ENCODE measurements around the gene PLA2G12B. TPM values are rescaled to one million over a fixed set of nuclear protein-coding genes. Genes with fewer than 3 reads are reported as not detected.
"Not testable (repeated sequence)": the region's sequence is repeated elsewhere in the genome, so short reads cannot be mapped to it uniquely, and the experiment has no call there.

Gene PLA2G12B
- total RNA-seq: not detected
- not detected for polyA plus RNA-seq
- long read RNA-seq, donor 1: 0 reads
- long read RNA-seq, donor 2: 0 reads
- long read RNA-seq, donor 3: 0 reads

GRCh38 chr10:72954596-72955554 is at the start of gene PLA2G12B:
Gene PLA2G12B, minus strand, starts transcription at chr10:72954806. Its CDS starts 121 bp downstream, at chr10:72954685.
- 69 to 73% (median 72%) methylated on average over 12 of the region's 12 CpGs for WGBS, 3 donors
- TF ChIP-seq EP300 (IDR thresholded peaks at IDR 0.05) (no peak), POLR2A (IDR thresholded peaks at IDR 0.05) (no peak)
- TF ChIP-seq, protein P1, sequence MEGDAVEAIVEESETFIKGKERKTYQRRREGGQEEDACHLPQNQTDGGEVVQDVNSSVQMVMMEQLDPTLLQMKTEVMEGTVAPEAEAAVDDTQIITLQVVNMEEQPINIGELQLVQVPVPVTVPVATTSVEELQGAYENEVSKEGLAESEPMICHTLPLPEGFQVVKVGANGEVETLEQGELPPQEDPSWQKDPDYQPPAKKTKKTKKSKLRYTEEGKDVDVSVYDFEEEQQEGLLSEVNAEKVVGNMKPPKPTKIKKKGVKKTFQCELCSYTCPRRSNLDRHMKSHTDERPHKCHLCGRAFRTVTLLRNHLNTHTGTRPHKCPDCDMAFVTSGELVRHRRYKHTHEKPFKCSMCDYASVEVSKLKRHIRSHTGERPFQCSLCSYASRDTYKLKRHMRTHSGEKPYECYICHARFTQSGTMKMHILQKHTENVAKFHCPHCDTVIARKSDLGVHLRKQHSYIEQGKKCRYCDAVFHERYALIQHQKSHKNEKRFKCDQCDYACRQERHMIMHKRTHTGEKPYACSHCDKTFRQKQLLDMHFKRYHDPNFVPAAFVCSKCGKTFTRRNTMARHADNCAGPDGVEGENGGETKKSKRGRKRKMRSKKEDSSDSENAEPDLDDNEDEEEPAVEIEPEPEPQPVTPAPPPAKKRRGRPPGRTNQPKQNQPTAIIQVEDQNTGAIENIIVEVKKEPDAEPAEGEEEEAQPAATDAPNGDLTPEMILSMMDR (IDR thresholded peaks at IDR 0.05): no peak
- no peaks in the 10 kb centered on the region for H3K9me3 ChIP-seq
- H3K4me1 ChIP-seq (ENCODE audit: insufficient read depth): no peaks in the 10 kb centered on the region
- no peaks in the 10 kb centered on the region for H3K36me3 ChIP-seq
- intact Hi-C loops (cut with DNase I): no loop called here
- no peak within 1 kb of the TSS for H3K4me3 ChIP-seq
- no peaks in the 10 kb centered on the region for H3K27me3 ChIP-seq
- DNase-seq: no peak
- no peak within 1 kb of the TSS for H3K27ac ChIP-seq

- H3K36me3 ChIP-seq: no peaks in the 10 kb centered on the region
- no peak overlapping the region for H3K4me3 ChIP-seq
- DNase-seq: no peak
- no peaks in the 10 kb centered on the region for H3K27me3 ChIP-seq
- H3K9me3 ChIP-seq: no peaks in the 10 kb centered on the region
- no peak overlapping the region for H3K27ac ChIP-seq
- TF ChIP-seq POLR2A (IDR thresholded peaks at IDR 0.05): no peak
- TF ChIP-seq EP300 (IDR thresholded peaks at IDR 0.05): no peak
- TF ChIP-seq, protein P1 (IDR thresholded peaks at IDR 0.05): no peak
- intact Hi-C loops (cut with DNase I): no loop called here
- no peaks in the 10 kb centered on the region for H3K4me1 ChIP-seq (ENCODE audit: insufficient read depth)
Observed at GRCh38 chr10:73003822-73004221, 49.2 kb upstream of the PLA2G12B start.

- TF ChIP-seq EP300 (IDR thresholded peaks at IDR 0.05) (no peak), POLR2A (IDR thresholded peaks at IDR 0.05) (no peak)
- TF ChIP-seq, protein P1 (IDR thresholded peaks at IDR 0.05): no peak
- Histone ChIP-seq H3K4me1 (ENCODE audit: insufficient read depth) (no peaks in the 10 kb centered on the region), H3K27ac (no peak overlapping the region), H3K9me3 (no peaks in the 10 kb centered on the region), H3K27me3 (no peaks in the 10 kb centered on the region), H3K4me3 (no peak overlapping the region), H3K36me3 (no peaks in the 10 kb centered on the region)
- WGBS, 3 donors: 98 to 99% (median 98%) methylated on average over 3 of the region's 3 CpGs
- intact Hi-C loops (cut with DNase I): no loop called here
- DNase-seq: no peak
Observed at GRCh38 chr10:73000973-73001372, 46.4 kb upstream of the PLA2G12B start.

GRCh38 chr10:72997099-72997498 is 42.5 kb upstream of the PLA2G12B start:
- Histone ChIP-seq H3K27me3 (no peaks in the 10 kb centered on the region), H3K4me1 (ENCODE audit: insufficient read depth) (no peaks in the 10 kb centered on the region), H3K27ac (no peak overlapping the region), H3K36me3 (no peaks in the 10 kb centered on the region), H3K4me3 (no peak overlapping the region), H3K9me3 (no peaks in the 10 kb centered on the region)
- no peak for DNase-seq
- intact Hi-C loops (cut with DNase I): no loop called here
- TF ChIP-seq, protein P1 (IDR thresholded peaks at IDR 0.05): no peak
- TF ChIP-seq EP300 (IDR thresholded peaks at IDR 0.05) (no peak), POLR2A (IDR thresholded peaks at IDR 0.05) (no peak)
- WGBS, 3 donors: 94 to 98% (median 95%) methylated on average over 2 of the region's 2 CpGs

DNA sequence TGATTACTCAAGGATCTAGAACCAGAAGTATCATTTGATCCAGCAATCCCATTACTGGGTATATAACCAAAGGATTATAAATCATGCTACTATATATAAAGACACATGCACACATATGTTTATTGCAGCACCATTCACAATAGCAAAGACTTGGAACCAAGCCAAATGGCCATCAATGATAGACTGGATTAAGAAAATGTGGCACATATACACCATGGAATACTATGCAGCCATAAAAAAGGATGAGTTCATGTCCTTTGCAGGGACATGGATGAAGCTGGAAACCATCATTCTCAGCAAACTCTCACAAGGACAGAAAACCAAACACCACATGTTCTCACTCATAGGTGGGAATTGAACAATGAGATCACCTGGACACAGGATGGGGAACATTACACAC is 40.9 kb upstream of the PLA2G12B start:
- DNase-seq; H3K4me3 ChIP-seq; H3K4me1 ChIP-seq (ENCODE audit: insufficient read depth); H3K27me3 ChIP-seq; H3K36me3 ChIP-seq; H3K27ac ChIP-seq; H3K9me3 ChIP-seq; intact Hi-C loops (cut with DNase I): not testable (repeated sequence)

DNA sequence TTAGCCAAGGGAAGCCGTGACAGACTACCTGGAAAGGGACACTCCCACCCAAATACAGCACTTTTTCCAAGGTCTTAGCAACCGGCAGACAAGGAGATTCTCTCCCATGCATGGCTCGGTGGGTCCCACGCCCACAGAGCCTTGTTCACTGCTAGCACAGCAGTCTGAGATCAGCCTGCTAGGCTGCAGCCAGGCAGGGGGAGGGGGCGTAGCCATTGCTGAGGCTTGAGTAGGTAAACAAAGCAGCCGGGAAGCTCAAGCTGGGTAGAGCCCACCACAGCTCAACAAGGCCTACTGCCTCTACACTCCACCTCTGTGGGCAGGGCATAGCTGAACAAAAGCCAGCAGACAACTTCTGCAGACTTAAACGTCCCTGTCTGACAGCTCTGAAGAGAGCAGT is 35.2 kb upstream of the PLA2G12B start:
- WGBS, 3 donors: 76 to 83% (median 79%) methylated on average over 7 of the region's 7 CpGs
- H3K27me3 ChIP-seq; H3K36me3 ChIP-seq; H3K4me3 ChIP-seq; H3K9me3 ChIP-seq; intact Hi-C loops (cut with DNase I); DNase-seq; H3K4me1 ChIP-seq (ENCODE audit: insufficient read depth); H3K27ac ChIP-seq: not testable (repeated sequence)

GRCh38 chr10:72984618-72985017 is 30.0 kb upstream of the PLA2G12B start:
- intact Hi-C loops (cut with DNase I); H3K9me3 ChIP-seq; H3K36me3 ChIP-seq; H3K27ac ChIP-seq; H3K27me3 ChIP-seq; H3K4me3 ChIP-seq; H3K4me1 ChIP-seq (ENCODE audit: insufficient read depth); DNase-seq: not testable (repeated sequence)
- WGBS, 3 donors: 84 to 94% (median 89%) methylated on average over 4 of the region's 4 CpGs

Data from ovary (tissue), 10 donors.